IPS DF 19.7 (cell line): ENCODE data around the gene ELMO3.

Experiments
- DNase-seq: peaks from one replicate; pipeline ENCODE4 v3.0.0-alpha.2; 2013; ENCODE audit warnings: low read depth, low spot score

The ELMO3 gene

GRCh38 chr16:67182288-67182687 lies 16.6 kb upstream of the ELMO3 start:
- DNase-seq, result no peak

GRCh38 chr16:67183284-67183626 lies 15.7 kb upstream of the ELMO3 start:
- DNase-seq, result no peak

- DNase-seq, result peak; percentile 94
Observed at GRCh38 chr16:67183627-67184452, 15.1 kb upstream of the ELMO3 start, which contains the start of gene MATCAP1. TSS of gene MATCAP1 (minus strand) at chr16:67183963. CDS start at chr16:67180610, 3,353 bp downstream.

GRCh38 chr16:67184453-67184994 lies 14.4 kb upstream of the ELMO3 start:
- no peak for DNase-seq

GRCh38 chr16:67184995-67185650 lies 13.8 kb upstream of the ELMO3 start:
- no peak for DNase-seq

GRCh38 chr16:67185651-67186134 lies 13.2 kb upstream of the ELMO3 start:
- DNase-seq, result no peak

GRCh38 chr16:67186550-67186950 lies 12.4 kb upstream of the ELMO3 start:
- DNase-seq, result no peak

- no peak for DNase-seq
Observed at GRCh38 chr16:67187175-67187890, 11.6 kb upstream of the ELMO3 start.

GRCh38 chr16:67188323-67188722 lies 10.6 kb upstream of the ELMO3 start:
- DNase-seq, result no peak

GRCh38 chr16:67188798-67189197 lies 10.1 kb upstream of the ELMO3 start:
- no peak for DNase-seq

GRCh38 chr16:67190041-67190440 lies 8.9 kb upstream of the ELMO3 start, which contains the start of gene EXOC3L1:
TSS of gene EXOC3L1 (minus strand) at chr16:67190136. CDS start at chr16:67189676, 460 bp downstream.
- no peak for DNase-seq

GRCh38 chr16:67190448-67191399 lies 8.2 kb upstream of the ELMO3 start:
- no peak for DNase-seq

GRCh38 chr16:67191411-67191994 lies 7.4 kb upstream of the ELMO3 start:
- DNase-seq, result no peak

GRCh38 chr16:67191995-67192681 lies 6.8 kb upstream of the ELMO3 start, which contains the start of gene E2F4:
TSS of gene E2F4 (plus strand) at chr16:67192155. CDS start at chr16:67192228, 73 bp downstream.
- DNase-seq, result no peak

- no peak for DNase-seq
Observed at GRCh38 chr16:67192781-67193361, 6.1 kb upstream of the ELMO3 start.

GRCh38 chr16:67193536-67193935 lies 5.4 kb upstream of the ELMO3 start:
- DNase-seq, result no peak

- DNase-seq, result no peak
Observed at GRCh38 chr16:67194260-67194659, 4.7 kb upstream of the ELMO3 start.

- DNase-seq, result no peak
Observed at GRCh38 chr16:67195676-67196075, 3.3 kb upstream of the ELMO3 start.

- no peak for DNase-seq
Observed at GRCh38 chr16:67196881-67197280, 2.0 kb upstream of the ELMO3 start.
